Liver (tissue), 9 donors: ENCODE results near the gene SCEL. TPM values are rescaled to one million over a fixed set of nuclear protein-coding genes. Genes with fewer than 3 reads are reported as not detected.

ENCODE experiments used
- DNase-seq: peaks from one replicate; pipeline ENCODE4 v3.0.0-alpha.2; 2017; ENCODE audit warnings: low spot score
- H3K27ac ChIP-seq, 2 donors: one replicate each; pipeline ENCODE4 v1.7.0; 2013; ENCODE audit warnings: inconsistent platforms in 2 of 2, low read length in 2 of 2, control low read depth in 1 of 2, low read depth in 1 of 2, mild to moderate bottlenecking in 1 of 2
- H3K27me3 ChIP-seq, 4 donors: one replicate each; pipeline versions ENCODE4 v1.6.1 to v1.7.0; 2013; ENCODE audit warnings: low read length in 3 of 4, inconsistent platforms in 1 of 4, mild to moderate bottlenecking in 1 of 4, moderate library complexity in 1 of 4; ENCODE audit not compliant: control insufficient read depth in 4 of 4, insufficient read depth in 4 of 4
- H3K36me3 ChIP-seq, 4 donors: one replicate each; pipeline versions ENCODE4 v1.6.1 to v1.7.0; 2013; ENCODE audit warnings: low read length in 3 of 4, mild to moderate bottlenecking in 3 of 4, low read depth in 1 of 4, moderate library complexity in 1 of 4; ENCODE audit not compliant: control insufficient read depth in 4 of 4, insufficient read depth in 3 of 4
- H3K4me1 ChIP-seq, 4 donors: one replicate each; pipeline versions ENCODE4 v1.6.1 to v1.7.0; 2013; ENCODE audit warnings: low read length in 3 of 4, mild to moderate bottlenecking in 3 of 4, moderate library complexity in 1 of 4; ENCODE audit not compliant: control insufficient read depth in 4 of 4, insufficient read depth in 4 of 4
- H3K4me3 ChIP-seq, 3 donors: one replicate each; pipeline versions ENCODE4 v1.6.1 to v1.7.0; 2013; ENCODE audit warnings: low read length in 3 of 3, control low read depth in 1 of 3, low read depth in 1 of 3, mild to moderate bottlenecking in 1 of 3
- H3K9ac ChIP-seq, 2 donors: one replicate each; pipeline ENCODE4 v1.7.0; 2013; ENCODE audit warnings: low read length in 2 of 2, mild to moderate bottlenecking in 2 of 2, moderate library complexity in 2 of 2, control low read depth in 1 of 2, low read depth in 1 of 2
- H3K9me3 ChIP-seq, 4 donors: one replicate each; pipeline versions ENCODE4 v1.6.1 to v1.7.0; 2013; ENCODE audit warnings: low read length in 3 of 4; ENCODE audit not compliant: control insufficient read depth in 4 of 4
- EGR1 ChIP-seq, 2 donors: IDR thresholded peaks; 2 replicates each; pipeline ENCODE4 v1.6.1; 2016 to 2018; ENCODE audit warnings: antibody characterized with exemption in 2 of 2, low read depth in 2 of 2
- FOXA1 ChIP-seq: IDR thresholded peaks from 2 replicates; pipeline ENCODE4 v1.6.1; 2016; ENCODE audit warnings: antibody characterized with exemption
- FOXA2 ChIP-seq: IDR thresholded peaks from 2 replicates; pipeline ENCODE4 v1.6.1; 2016; ENCODE audit warnings: antibody characterized with exemption
- GABPA ChIP-seq, 2 donors: IDR thresholded peaks in 1 of 2; conservative IDR thresholded peaks in 1 of 2; 2 replicates each; pipeline ENCODE4 v1.6.1; 2016; ENCODE audit warnings: antibody characterized with exemption in 2 of 2, mild to moderate bottlenecking in 1 of 2, moderate library complexity in 1 of 2
- HNF4A ChIP-seq, 2 donors: conservative IDR thresholded peaks; 2 replicates each; pipeline ENCODE4 v1.6.1; 2016; ENCODE audit warnings: antibody characterized with exemption in 2 of 2, mild to moderate bottlenecking in 2 of 2
- HNF4G ChIP-seq: IDR thresholded peaks from 2 replicates; pipeline ENCODE4 v1.6.1; 2016; ENCODE audit warnings: antibody characterized with exemption
- JUND ChIP-seq, 2 donors: IDR thresholded peaks; 2 replicates each; pipeline ENCODE4 v1.6.1; 2016; ENCODE audit warnings: antibody characterized with exemption in 2 of 2
- NR2F2 ChIP-seq: IDR thresholded peaks from 2 replicates; pipeline ENCODE4 v1.6.1; 2016; ENCODE audit warnings: antibody characterized with exemption
- RAD21 ChIP-seq, 2 donors: IDR thresholded peaks; 2 replicates each; pipeline ENCODE4 v1.6.1; 2016; ENCODE audit warnings: antibody characterized with exemption in 2 of 2, mild to moderate bottlenecking in 2 of 2
- SP1 ChIP-seq: IDR thresholded peaks from 2 replicates; pipeline ENCODE4 v1.6.1; 2018; ENCODE audit warnings: antibody characterized with exemption, mild to moderate bottlenecking
- TAF1 ChIP-seq: conservative IDR thresholded peaks from 2 replicates; pipeline ENCODE4 v1.6.1; 2016; ENCODE audit warnings: antibody characterized with exemption, mild to moderate bottlenecking
- WGBS: extraction: QIAGEN DNeasy Blood & Tissue Kit; methylation state at CpG from one replicate; pipeline ENCODE4 v1.1.7; 2013; 5-methylcytosine and 5-hydroxymethylcytosine counted together
- polyA plus RNA-seq, 2 donors: library from polyadenylated mRNA; stranded (reverse) in 1 of 2; unstranded in 1 of 2; fragments of 200-250 nt in 1 of 2; fragments of >200 nt in 1 of 2; fragmentation: Nextera tagmentation in 1 of 2; extraction: Ambion mirVana in 1 of 2; gene quantifications; one replicate each; pipeline versions ENCODE4 v1.2.1 to v1.2.3, GENCODE V29; 2013 to 2015
- total RNA-seq, 2 donors: library from RNA; depleted of rRNA; stranded (reverse); fragments of >200 nt; gene quantifications; one replicate each; pipeline ENCODE4 v1.2.3, GENCODE V29; 2014
- TF ChIP-seq, protein P1 (sequence below): IDR thresholded peaks from 2 replicates; pipeline ENCODE4 v1.6.1; 2016; ENCODE audit warnings: antibody characterized with exemption, mild to moderate bottlenecking
- TF ChIP-seq, protein P2 (sequence below): IDR thresholded peaks from 2 replicates; pipeline ENCODE4 v1.6.1; 2016; ENCODE audit warnings: antibody characterized with exemption
- TF ChIP-seq, protein P3 (sequence below): IDR thresholded peaks from 2 replicates; pipeline ENCODE4 v1.6.1; 2016; ENCODE audit warnings: antibody characterized with exemption
- TF ChIP-seq, protein P4 (sequence below): fragments of 150-350 bp; IDR thresholded peaks from 2 replicates; pipeline ENCODE4 v1.5.1; 2017; ENCODE audit warnings: improper control_type of control experiment, low read depth, low read length; ENCODE audit not compliant: missing input control
- TF ChIP-seq, protein P5 (sequence below): IDR thresholded peaks from 2 replicates; pipeline ENCODE4 v1.6.1; 2016; ENCODE audit warnings: antibody characterized with exemption
- donor health status: healthy.
- donor health status: healthy.
- donor health status: healthy.
- donor health status: healthy.
- donor health status: healthy.

The SCEL gene
- total and polyA plus RNA-seq, 4 donors, result 0.02 TPM; not detected in 3

DNA sequence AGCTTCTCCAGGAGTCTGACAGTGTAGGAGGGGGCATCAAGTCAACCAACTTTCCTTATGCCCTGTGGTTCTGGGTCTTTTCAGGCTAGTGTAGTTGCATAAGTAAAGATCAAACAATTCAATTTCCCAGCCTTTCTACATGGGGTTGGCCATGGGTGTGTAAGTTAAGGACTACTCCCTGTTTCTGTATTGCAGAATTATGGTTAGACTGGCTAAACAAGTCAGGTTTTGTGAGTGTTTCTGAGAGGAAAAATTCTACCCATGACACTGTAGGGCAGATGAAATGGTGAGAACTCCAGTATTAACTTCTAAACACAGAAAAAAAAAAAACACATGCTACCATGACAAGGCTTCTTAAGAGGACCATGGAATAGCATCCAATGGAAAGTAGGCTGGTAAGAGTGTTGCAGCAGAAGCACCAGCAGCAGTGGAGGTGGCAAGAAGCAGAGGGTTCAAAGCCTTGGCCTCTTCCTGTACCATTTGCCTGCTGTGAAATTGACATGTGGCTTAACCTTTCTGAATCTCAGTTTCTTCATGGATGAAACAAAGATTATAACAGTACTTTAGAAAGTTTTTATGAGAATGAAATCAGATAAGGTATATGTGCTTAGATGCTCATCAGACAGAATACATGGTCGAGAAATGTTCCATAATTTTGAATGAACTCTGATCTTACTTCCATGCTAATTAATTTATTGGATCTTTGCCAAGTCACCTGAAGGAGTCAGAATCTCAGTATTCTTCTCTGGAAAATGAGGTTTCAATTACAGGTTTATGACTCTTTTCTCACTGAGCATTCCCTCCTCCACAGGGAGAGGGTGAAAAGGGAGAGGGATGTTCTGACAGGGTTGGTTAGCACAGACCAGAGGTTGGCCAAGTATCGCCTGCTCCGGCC, 11.4 kb upstream of the SCEL start:
- Histone ChIP-seq H3K36me3 (no peaks in the 10 kb centered on the region), H3K27ac (no peak overlapping the region), H3K4me1 (no peaks in the 10 kb centered on the region), H3K9me3 (no peaks in the 10 kb centered on the region), H3K4me3 (no peak overlapping the region), H3K27me3 (no peaks in the 10 kb centered on the region), H3K9ac (no peak overlapping the region)
- no peak for DNase-seq
- TF ChIP-seq JUND (IDR thresholded peaks at IDR 0.05), result no peak
- no peak for TF ChIP-seq RAD21 (IDR thresholded peaks at IDR 0.05)
- TF ChIP-seq EGR1 (IDR thresholded peaks at IDR 0.05; ENCODE audit: low read depth in 2 of 2), result no peak
- TF ChIP-seq SP1, result no peak
- TF ChIP-seq GABPA (IDR thresholded peaks at IDR 0.05 in 1 of 2, conservative IDR thresholded peaks at IDR 0.05 in 1 of 2), result no peak
- TF ChIP-seq, protein P1, sequence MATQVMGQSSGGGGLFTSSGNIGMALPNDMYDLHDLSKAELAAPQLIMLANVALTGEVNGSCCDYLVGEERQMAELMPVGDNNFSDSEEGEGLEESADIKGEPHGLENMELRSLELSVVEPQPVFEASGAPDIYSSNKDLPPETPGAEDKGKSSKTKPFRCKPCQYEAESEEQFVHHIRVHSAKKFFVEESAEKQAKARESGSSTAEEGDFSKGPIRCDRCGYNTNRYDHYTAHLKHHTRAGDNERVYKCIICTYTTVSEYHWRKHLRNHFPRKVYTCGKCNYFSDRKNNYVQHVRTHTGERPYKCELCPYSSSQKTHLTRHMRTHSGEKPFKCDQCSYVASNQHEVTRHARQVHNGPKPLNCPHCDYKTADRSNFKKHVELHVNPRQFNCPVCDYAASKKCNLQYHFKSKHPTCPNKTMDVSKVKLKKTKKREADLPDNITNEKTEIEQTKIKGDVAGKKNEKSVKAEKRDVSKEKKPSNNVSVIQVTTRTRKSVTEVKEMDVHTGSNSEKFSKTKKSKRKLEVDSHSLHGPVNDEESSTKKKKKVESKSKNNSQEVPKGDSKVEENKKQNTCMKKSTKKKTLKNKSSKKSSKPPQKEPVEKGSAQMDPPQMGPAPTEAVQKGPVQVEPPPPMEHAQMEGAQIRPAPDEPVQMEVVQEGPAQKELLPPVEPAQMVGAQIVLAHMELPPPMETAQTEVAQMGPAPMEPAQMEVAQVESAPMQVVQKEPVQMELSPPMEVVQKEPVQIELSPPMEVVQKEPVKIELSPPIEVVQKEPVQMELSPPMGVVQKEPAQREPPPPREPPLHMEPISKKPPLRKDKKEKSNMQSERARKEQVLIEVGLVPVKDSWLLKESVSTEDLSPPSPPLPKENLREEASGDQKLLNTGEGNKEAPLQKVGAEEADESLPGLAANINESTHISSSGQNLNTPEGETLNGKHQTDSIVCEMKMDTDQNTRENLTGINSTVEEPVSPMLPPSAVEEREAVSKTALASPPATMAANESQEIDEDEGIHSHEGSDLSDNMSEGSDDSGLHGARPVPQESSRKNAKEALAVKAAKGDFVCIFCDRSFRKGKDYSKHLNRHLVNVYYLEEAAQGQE, result no peak
- TF ChIP-seq, protein P2, sequence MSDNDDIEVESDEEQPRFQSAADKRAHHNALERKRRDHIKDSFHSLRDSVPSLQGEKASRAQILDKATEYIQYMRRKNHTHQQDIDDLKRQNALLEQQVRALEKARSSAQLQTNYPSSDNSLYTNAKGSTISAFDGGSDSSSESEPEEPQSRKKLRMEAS, result no peak
- TF ChIP-seq, protein P3, sequence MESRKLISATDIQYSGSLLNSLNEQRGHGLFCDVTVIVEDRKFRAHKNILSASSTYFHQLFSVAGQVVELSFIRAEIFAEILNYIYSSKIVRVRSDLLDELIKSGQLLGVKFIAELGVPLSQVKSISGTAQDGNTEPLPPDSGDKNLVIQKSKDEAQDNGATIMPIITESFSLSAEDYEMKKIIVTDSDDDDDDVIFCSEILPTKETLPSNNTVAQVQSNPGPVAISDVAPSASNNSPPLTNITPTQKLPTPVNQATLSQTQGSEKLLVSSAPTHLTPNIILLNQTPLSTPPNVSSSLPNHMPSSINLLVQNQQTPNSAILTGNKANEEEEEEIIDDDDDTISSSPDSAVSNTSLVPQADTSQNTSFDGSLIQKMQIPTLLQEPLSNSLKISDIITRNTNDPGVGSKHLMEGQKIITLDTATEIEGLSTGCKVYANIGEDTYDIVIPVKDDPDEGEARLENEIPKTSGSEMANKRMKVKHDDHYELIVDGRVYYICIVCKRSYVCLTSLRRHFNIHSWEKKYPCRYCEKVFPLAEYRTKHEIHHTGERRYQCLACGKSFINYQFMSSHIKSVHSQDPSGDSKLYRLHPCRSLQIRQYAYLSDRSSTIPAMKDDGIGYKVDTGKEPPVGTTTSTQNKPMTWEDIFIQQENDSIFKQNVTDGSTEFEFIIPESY, result no peak
- WGBS, result 81% methylated on average over 3 of the region's 3 CpGs

DNA sequence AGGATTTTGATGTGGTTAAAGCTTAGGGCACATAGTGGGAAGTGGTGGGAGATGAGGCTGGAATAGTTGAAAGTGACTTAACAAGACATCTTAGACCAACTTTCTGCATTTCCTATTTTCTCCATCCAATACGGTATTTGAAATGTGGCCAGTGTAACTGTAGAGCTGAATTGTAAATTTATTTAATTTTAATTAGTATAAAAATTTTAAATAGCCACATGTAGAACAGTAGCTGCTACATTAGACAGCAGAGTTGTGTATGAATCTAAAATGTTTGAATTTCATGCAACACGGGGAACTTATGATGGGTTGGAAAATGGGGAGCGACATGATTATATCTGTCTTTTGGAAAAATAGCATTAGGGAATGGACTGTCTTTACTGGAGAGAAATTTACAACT, 7.1 kb upstream of the SCEL start:
- Histone ChIP-seq H3K4me3 (no peak overlapping the region), H3K4me1 (no peaks in the 10 kb centered on the region), H3K27ac (no peak overlapping the region), H3K9me3 (no peaks in the 10 kb centered on the region), H3K27me3 (peaks cover 0 to 4% (median 0%) of the 10 kb centered on the region in 4 donors), H3K36me3 (no peaks in the 10 kb centered on the region), H3K9ac (no peak overlapping the region)
- DNase-seq, result no peak
- WGBS, result 88% methylated on average over 3 of the region's 3 CpGs
- TF ChIP-seq HNF4G, result no peak
- TF ChIP-seq, protein P4, sequence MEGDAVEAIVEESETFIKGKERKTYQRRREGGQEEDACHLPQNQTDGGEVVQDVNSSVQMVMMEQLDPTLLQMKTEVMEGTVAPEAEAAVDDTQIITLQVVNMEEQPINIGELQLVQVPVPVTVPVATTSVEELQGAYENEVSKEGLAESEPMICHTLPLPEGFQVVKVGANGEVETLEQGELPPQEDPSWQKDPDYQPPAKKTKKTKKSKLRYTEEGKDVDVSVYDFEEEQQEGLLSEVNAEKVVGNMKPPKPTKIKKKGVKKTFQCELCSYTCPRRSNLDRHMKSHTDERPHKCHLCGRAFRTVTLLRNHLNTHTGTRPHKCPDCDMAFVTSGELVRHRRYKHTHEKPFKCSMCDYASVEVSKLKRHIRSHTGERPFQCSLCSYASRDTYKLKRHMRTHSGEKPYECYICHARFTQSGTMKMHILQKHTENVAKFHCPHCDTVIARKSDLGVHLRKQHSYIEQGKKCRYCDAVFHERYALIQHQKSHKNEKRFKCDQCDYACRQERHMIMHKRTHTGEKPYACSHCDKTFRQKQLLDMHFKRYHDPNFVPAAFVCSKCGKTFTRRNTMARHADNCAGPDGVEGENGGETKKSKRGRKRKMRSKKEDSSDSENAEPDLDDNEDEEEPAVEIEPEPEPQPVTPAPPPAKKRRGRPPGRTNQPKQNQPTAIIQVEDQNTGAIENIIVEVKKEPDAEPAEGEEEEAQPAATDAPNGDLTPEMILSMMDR, result no peak
- no peak for TF ChIP-seq FOXA1
- TF ChIP-seq, protein P3, result no peak
- no peak for TF ChIP-seq NR2F2
- TF ChIP-seq TAF1, result no peak
- TF ChIP-seq GABPA (IDR thresholded peaks at IDR 0.05 in 1 of 2, conservative IDR thresholded peaks at IDR 0.05 in 1 of 2), result no peak
- no peak for TF ChIP-seq RAD21 (IDR thresholded peaks at IDR 0.05)
- TF ChIP-seq, protein P2, result no peak
- TF ChIP-seq EGR1 (IDR thresholded peaks at IDR 0.05; ENCODE audit: low read depth in 2 of 2), result no peak
- TF ChIP-seq, protein P5, sequence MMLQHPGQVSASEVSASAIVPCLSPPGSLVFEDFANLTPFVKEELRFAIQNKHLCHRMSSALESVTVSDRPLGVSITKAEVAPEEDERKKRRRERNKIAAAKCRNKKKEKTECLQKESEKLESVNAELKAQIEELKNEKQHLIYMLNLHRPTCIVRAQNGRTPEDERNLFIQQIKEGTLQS, result no peak
- no peak for TF ChIP-seq HNF4A (conservative IDR thresholded peaks at IDR 0.05)
- TF ChIP-seq, protein P1, result no peak
- TF ChIP-seq FOXA2, result no peak
